Stimulated activated CD4-positive, alpha-beta T cell treated with anti-CD3 and anti-CD28 coated beads, Interleukin-15, amount 100 ng/mL, for 48 hours (primary cell): Measurements from ENCODE around the gene NET1.

ENCODE experiments used
- DNase-seq, 2 donors: peaks; one replicate each; pipeline ENCODE4 v3.0.0-alpha.2; 2020; ENCODE audit warnings: low read depth in 2 of 2

NET1 gene

GRCh38 chr10:5502061-5502521 is 89.7 kb downstream of the NET1 start:
- no peak for DNase-seq

DNA sequence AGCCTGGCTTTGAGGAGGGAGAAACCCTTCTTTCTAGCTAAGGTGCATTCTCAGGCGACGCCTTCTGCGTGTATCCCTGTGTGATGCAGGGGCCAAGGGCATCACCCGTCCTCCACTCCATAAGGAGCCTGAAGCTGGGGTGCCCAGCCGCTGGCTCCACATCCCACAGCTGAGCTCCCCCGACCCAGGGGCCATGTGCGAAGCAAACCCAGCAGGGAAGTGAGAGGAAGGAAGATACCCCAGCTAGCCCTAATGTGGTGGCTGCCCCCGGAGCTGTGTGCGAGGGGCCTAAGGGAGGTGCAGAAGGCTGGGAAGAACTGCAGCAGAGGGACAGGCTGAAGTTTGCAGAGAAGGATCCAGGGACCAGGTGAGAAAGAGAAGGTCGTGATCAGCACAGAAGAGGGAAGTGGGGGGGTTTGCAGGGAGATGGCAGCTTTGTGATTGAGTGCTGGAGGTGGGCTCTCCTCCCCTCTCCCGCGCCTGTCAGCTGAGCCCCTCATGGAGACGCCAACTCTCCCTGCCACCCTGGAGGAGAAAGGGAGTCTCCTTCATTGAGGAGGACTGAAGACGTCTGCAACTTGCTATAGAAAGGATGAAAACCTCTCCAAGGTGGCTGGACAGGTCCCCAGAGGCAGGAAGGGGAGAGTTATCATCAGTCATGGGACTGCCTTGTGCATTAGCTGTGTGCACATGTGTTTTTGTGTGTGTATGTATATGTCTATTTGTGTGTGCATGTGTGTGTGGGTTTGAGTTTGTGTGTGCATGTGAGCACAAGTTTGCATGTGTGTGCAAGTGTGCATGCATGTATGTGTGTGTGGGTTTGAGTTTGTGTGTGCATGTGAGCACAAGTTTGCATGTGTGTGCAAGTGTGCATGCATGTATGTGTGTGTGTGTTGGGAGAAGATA is 90.5 kb downstream of the NET1 start:
- no peak for DNase-seq

GRCh38 chr10:5503477-5503835 is 91.1 kb downstream of the NET1 start:
- DNase-seq, result no peak

DNA sequence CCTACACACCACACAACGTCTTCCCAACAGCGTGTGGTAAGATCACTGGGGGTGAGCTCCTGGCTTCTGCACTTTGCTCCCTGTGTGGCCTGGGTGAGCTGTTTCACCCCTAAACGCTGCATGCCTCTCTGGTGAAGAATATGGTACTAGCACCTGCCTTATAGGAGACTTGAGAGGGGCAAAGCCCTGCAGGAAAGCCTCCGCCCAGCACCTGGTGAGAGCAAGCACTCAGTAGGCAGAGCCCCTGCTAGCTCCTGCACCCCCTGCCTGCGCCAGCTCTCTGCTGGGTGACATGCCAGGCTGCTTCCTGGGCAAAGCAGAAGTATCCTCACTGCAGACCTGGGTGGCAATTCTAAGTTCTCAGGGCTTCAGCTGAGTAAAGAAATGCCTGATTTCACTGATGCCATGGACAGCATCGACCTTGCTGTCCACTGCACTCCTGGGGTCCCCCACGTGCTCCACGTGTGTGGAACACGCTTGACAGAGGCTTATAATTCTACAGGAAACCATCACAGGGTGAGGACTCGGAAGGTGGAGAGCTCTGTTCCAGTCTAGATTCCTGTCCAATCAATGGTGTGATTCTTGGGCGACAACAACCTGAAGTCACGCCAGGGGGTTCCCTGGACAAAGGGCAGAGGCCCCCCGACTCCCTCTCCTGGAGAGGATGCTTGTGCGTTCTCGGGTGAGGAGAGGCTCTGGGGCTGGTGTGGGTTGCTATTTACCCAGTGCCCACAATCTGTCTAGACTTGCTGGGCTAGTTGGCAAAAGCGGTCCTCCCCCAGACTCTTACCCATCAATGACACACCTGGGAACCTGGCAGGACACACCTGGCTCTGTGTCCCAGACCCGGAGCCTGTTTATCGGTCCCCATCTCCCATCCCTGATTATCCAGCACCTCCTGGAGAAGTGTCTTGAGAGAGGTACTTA is 92.1 kb downstream of the NET1 start:
- DNase-seq, result no peak

- no peak for DNase-seq
These were observed 93.9 kb downstream of the NET1 start for GRCh38 chr10:5506246-5506645.

DNA sequence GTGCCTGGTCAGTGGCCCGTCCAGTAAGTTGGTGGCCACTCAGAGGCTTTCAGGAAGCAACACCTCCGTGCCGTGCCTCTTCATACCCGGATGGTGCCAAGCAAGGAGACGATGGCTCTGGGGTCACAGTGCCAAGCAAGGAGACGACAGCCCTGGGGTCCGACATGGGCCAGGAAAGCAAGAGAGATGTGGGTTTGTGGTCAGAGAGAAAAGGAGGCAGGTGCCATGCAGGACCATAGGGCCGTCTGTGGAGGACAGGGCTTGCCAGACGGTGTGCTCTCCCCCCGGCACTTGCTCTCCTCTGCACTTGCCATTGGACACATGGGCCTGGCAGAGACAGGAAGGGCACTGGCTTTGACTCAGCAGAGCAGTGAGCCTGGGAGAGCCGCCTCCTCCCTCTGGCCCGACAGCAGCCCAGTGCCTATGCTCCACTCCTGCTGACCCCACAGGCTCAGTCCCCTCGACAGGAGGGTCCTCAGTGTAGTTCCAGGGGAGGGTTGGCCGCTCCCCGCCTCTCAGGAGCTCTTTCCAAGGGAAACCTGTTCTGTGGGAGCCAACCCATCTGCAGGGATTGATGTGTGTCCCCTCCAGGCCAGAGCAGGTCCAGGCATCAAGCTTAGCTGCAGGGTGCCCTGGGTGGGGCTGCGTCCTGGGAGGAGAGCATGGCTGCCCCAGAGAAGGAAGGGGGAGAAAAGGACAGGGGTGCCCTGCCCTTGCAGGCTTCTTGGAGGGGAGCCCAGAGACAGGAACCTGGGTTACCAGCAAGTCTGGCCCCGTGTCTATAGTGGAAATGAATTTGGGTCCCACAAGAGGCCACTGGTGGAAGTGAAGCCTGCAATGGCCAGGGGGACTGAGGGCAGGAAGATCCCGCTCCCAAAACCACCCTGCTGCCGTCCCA is 94.6 kb downstream of the NET1 start:
- DNase-seq, result no peak

DNA sequence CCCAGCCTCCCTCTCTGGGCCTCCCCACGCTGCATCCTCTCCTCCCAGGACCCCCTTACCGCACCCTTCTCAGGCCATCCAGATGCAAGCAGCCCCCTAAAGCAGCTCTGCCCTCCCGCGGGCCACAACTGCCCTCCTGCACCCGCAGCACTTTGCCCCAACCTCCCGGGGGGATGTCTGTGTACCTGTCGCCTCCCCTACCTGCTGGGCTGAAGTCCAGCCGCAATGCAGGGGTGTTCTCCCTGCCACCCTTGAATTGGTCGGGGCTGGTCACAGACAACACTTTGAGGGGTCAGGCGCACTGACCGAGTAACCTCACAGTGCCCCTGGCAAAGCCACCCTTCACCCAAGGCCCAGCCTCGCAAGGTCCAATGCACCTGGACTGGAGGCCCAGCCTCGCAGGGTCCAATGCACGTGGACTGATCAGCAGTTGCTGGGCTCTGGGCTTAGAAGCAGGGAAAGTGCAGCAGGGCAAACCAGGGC is 95.3 kb downstream of the NET1 start:
- no peak for DNase-seq

- no peak for DNase-seq
These were observed 95.8 kb downstream of the NET1 start for GRCh38 chr10:5508161-5508604.
